ENCODE results near the gene BAX. TPM values are rescaled to one million over a fixed set of nuclear protein-coding genes. Genes with fewer than 3 reads are reported as not detected.
A peak's percentile ranks its signal among the peaks of the same experiment; 100 is the strongest.

The BAX gene
- total and polyA plus RNA-seq, 2 of the 13 experiments (the other 11 are each of a cell fraction or from before 2014, with no cell fraction given), result 139 to 176 TPM

DNA sequence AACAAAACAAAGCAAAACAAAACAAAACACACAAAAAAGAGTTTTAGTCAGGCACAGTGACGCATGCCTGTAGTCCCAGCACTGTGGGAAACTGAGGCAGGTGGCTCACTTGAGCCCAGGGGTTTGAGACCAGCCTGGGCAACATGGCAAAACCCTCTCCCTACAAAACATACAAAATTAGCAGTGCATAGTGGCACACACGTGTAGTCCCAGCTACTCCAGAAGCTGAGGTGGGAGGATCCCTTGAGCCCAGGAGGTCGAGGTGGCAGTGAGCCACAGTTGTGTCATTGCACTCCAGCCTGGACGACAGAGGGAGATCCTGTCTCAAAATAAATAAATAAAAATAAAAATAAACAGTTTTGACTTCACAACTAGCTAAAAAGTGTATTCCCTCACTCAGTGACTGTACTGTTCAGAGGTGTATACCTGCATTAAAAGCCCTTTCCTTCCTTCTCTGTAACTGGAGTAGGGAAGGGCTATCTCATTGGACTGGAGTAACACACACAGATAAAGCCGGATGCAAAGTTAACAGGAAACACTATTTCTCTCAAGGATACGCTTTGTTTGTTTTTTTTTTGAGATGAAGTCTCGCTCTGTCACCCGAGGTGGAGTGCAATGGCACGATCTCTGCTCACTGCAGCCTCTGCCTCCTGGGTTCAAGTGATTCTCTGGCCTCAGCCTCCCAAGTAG, 3.7 kb upstream of the BAX start (continued):
- TF ChIP-seq, protein P1, sequence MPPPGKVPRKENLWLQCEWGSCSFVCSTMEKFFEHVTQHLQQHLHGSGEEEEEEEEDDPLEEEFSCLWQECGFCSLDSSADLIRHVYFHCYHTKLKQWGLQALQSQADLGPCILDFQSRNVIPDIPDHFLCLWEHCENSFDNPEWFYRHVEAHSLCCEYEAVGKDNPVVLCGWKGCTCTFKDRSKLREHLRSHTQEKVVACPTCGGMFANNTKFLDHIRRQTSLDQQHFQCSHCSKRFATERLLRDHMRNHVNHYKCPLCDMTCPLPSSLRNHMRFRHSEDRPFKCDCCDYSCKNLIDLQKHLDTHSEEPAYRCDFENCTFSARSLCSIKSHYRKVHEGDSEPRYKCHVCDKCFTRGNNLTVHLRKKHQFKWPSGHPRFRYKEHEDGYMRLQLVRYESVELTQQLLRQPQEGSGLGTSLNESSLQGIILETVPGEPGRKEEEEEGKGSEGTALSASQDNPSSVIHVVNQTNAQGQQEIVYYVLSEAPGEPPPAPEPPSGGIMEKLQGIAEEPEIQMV (CRISPR knock-in tag; IDR thresholded peaks at IDR 0.05; ENCODE audit: low read depth), result no peak
- TF ChIP-seq GABPA (IDR thresholded peaks at IDR 0.05; ENCODE audit: low read depth, low read length), result no peak
- TF ChIP-seq GABPA (CRISPR knock-in tag; IDR thresholded peaks at IDR 0.05; ENCODE audit: low read depth), result peak; percentile 44; the same call in 1 of the 2 replicates
- no peak for TF ChIP-seq SNAI1 (CRISPR knock-in tag; IDR thresholded peaks at IDR 0.05; ENCODE audit: borderline replicate concordance)
- peak; percentile 73 for TF ChIP-seq ELF3 (CRISPR knock-in tag; IDR thresholded peaks at IDR 0.05)
- TF ChIP-seq ZMYM2 (CRISPR knock-in tag; IDR thresholded peaks at IDR 0.05), result peak; percentile 51; the same call in 1 of the 2 replicates
- TF ChIP-seq, protein P2, sequence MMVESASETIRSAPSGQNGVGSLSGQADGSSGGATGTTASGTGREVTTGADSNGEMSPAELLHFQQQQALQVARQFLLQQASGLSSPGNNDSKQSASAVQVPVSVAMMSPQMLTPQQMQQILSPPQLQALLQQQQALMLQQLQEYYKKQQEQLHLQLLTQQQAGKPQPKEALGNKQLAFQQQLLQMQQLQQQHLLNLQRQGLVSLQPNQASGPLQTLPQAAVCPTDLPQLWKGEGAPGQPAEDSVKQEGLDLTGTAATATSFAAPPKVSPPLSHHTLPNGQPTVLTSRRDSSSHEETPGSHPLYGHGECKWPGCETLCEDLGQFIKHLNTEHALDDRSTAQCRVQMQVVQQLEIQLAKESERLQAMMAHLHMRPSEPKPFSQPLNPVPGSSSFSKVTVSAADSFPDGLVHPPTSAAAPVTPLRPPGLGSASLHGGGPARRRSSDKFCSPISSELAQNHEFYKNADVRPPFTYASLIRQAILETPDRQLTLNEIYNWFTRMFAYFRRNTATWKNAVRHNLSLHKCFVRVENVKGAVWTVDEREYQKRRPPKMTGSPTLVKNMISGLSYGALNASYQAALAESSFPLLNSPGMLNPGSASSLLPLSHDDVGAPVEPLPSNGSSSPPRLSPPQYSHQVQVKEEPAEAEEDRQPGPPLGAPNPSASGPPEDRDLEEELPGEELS (CRISPR knock-in tag; IDR thresholded peaks at IDR 0.05), result 0 out of 2 replicates have a peak, but pooled peaks have one; percentile 32
- no peak for TF ChIP-seq XRCC5 (optimal IDR thresholded peaks at IDR 0.05; ENCODE audit: low read length)
- TF ChIP-seq SOX5 (CRISPR knock-in tag; IDR thresholded peaks at IDR 0.05; ENCODE audit: borderline replicate concordance), result peak; percentile 33; the same call in 1 of the 2 replicates
- TF ChIP-seq, protein P3, sequence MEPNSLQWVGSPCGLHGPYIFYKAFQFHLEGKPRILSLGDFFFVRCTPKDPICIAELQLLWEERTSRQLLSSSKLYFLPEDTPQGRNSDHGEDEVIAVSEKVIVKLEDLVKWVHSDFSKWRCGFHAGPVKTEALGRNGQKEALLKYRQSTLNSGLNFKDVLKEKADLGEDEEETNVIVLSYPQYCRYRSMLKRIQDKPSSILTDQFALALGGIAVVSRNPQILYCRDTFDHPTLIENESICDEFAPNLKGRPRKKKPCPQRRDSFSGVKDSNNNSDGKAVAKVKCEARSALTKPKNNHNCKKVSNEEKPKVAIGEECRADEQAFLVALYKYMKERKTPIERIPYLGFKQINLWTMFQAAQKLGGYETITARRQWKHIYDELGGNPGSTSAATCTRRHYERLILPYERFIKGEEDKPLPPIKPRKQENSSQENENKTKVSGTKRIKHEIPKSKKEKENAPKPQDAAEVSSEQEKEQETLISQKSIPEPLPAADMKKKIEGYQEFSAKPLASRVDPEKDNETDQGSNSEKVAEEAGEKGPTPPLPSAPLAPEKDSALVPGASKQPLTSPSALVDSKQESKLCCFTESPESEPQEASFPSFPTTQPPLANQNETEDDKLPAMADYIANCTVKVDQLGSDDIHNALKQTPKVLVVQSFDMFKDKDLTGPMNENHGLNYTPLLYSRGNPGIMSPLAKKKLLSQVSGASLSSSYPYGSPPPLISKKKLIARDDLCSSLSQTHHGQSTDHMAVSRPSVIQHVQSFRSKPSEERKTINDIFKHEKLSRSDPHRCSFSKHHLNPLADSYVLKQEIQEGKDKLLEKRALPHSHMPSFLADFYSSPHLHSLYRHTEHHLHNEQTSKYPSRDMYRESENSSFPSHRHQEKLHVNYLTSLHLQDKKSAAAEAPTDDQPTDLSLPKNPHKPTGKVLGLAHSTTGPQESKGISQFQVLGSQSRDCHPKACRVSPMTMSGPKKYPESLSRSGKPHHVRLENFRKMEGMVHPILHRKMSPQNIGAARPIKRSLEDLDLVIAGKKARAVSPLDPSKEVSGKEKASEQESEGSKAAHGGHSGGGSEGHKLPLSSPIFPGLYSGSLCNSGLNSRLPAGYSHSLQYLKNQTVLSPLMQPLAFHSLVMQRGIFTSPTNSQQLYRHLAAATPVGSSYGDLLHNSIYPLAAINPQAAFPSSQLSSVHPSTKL (CRISPR knock-in tag; IDR thresholded peaks at IDR 0.05), result 0 out of 2 replicates have a peak, but pooled peaks have one; percentile 23
- TF ChIP-seq ZSCAN22 (CRISPR knock-in tag; IDR thresholded peaks at IDR 0.05), result no peak
- TF ChIP-seq NFE2L2 (IDR thresholded peaks at IDR 0.05; ENCODE audit: low read length), result no peak
- TF ChIP-seq, protein P4, sequence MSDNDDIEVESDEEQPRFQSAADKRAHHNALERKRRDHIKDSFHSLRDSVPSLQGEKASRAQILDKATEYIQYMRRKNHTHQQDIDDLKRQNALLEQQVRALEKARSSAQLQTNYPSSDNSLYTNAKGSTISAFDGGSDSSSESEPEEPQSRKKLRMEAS (IDR thresholded peaks at IDR 0.05), result 0 out of 2 replicates have a peak, but pooled peaks have one; percentile 10
- peak; percentile 54 for TF ChIP-seq RCOR2 (CRISPR knock-in tag; IDR thresholded peaks at IDR 0.05)
- TF ChIP-seq ETV5 (CRISPR knock-in tag; IDR thresholded peaks at IDR 0.05; ENCODE audit: borderline replicate concordance), result peak; percentile 77; the same call in 1 of the 2 replicates
- TF ChIP-seq ZNF430 (CRISPR knock-in tag; IDR thresholded peaks at IDR 0.05), result peak; percentile 20; the same call in 1 of the 2 replicates
- TF ChIP-seq RXRB (CRISPR knock-in tag; IDR thresholded peaks at IDR 0.05; ENCODE audit: borderline replicate concordance), result peak; percentile 46; the same call in 1 of the 2 replicates
- no peak for TF ChIP-seq LCORL (IDR thresholded peaks at IDR 0.05)
- 0 out of 2 replicates have a peak, but pooled peaks have one; percentile 36 for TF ChIP-seq LCORL (CRISPR knock-in tag; IDR thresholded peaks at IDR 0.05)
- TF ChIP-seq MIXL1 (CRISPR knock-in tag; IDR thresholded peaks at IDR 0.05), result peak; percentile 30; the same call in 1 of the 2 replicates
- TF ChIP-seq, protein P5, sequence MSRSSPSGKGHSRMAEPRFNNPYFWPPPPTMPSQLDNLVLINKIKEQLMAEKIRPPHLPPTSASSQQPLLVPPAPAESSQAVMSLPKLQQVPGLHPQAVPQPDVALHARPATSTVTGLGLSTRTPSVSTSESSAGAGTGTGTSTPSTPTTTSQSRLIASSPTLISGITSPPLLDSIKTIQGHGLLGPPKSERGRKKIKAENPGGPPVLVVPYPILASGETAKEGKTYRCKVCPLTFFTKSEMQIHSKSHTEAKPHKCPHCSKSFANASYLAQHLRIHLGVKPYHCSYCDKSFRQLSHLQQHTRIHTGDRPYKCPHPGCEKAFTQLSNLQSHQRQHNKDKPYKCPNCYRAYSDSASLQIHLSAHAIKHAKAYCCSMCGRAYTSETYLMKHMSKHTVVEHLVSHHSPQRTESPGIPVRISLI (CRISPR knock-in tag; IDR thresholded peaks at IDR 0.05; ENCODE audit: borderline replicate concordance), result peak; percentile 70; the same call in 1 of the 2 replicates
- TF ChIP-seq CEBPG (CRISPR knock-in tag; IDR thresholded peaks at IDR 0.05), result no peak
- TF ChIP-seq ZNF607 (CRISPR knock-in tag; IDR thresholded peaks at IDR 0.05; ENCODE audit: borderline replicate concordance), result peak; percentile 20; the same call in 1 of the 2 replicates
